K562 (cell line): ENCODE data around the gene RALB. TPM values are rescaled to one million over a fixed set of nuclear protein-coding genes. Genes with fewer than 3 reads are reported as not detected.
A peak's percentile ranks its signal among the peaks of the same experiment; 100 is the strongest.

Experiments
- ATAC-seq: fragments of 200-7000 bp; cut with Tn5 transposase; 3 replicates; pipeline ENCODE4 v1.9.1; 2020; ENCODE audit warnings: moderate library complexity
- BruUV-seq: library from RNA; stranded (reverse); fragments of 400-500 nt; replicated peaks from 2 replicates; lab custom pipeline; 2021; lab: Mats Ljungman, UMichigan
- CTCF ChIA-PET: fragments of 300-600 bp; formaldehyde crosslinking; extraction: SDS; loops from one replicate; lab custom pipeline; 2021; ENCODE audit warnings: low intra/inter-chr PET ratio; lab: Yijun Ruan, JAX
- POLR2A ChIA-PET: fragments of 300-600, 350-650 bp; sonication (Branson Sonifier 250); formaldehyde crosslinking; extraction: SDS; loops from one replicate; lab custom pipeline; 2021; ENCODE audit warnings: antibody characterized with exemption, inconsistent platforms; lab: Yijun Ruan, JAX
- DNase-seq, 4 experiments: peaks; one replicate each; pipeline versions ENCODE4 v3.0.0 to v3.0.0-alpha.2; 2011 to 2018; ENCODE audit warnings: low spot score in 3 of 4, mixed read lengths in 3 of 4; ENCODE audit errors: extremely low read depth in 1 of 4
- FAIRE-seq: peaks from 2 replicates; lab custom pipeline; 2011; peaks lifted over from hg19 to GRCh38; lab: Jason Lieb, UNC
- H2AFZ ChIP-seq: 2 replicates; pipeline ENCODE4 v1.6.0; 2011; ENCODE audit warnings: low read depth, low read length, control low read depth, inconsistent platforms
- H3K27ac ChIP-seq: fragments of 200-600 bp; 3 replicates; pipeline ENCODE4 v1.8.0; 2011; ENCODE audit warnings: low read depth, mild to moderate bottlenecking, control low read depth, inconsistent platforms, low read length, moderate library complexity, mixed read lengths; ENCODE audit errors: extremely low read depth
- H3K27me3 ChIP-seq, 2 experiments: fragments of 300-600 bp in 1 of 2; 2 replicates in 1 of 2; 3 replicates in 1 of 2; pipeline versions ENCODE4 v1.6.0 to v1.8.0; 2011; ENCODE audit warnings: inconsistent platforms in 2 of 2, low read length in 2 of 2, mild to moderate bottlenecking in 1 of 2, mixed read lengths in 1 of 2, moderate library complexity in 1 of 2; ENCODE audit not compliant: control insufficient read depth in 2 of 2, insufficient read depth in 2 of 2
- H3K36me3 ChIP-seq: fragments of 300-600 bp; 3 replicates; pipeline ENCODE4 v1.8.0; 2011; ENCODE audit warnings: mild to moderate bottlenecking, low read length, inconsistent platforms; ENCODE audit not compliant: control insufficient read depth, insufficient read depth
- H3K4me1 ChIP-seq, 2 experiments: fragments of 200-600 bp in 1 of 2; replicated peaks in 1 of 2; 2 replicates in 1 of 2; 3 replicates in 1 of 2; pipeline versions ENCODE4 v1.5.1 to v1.8.0; 2011; ENCODE audit warnings: inconsistent platforms in 2 of 2, low read length in 2 of 2, mild to moderate bottlenecking in 1 of 2, mixed read lengths in 1 of 2, moderate library complexity in 1 of 2; ENCODE audit not compliant: control insufficient read depth in 2 of 2, insufficient read depth in 2 of 2
- H3K4me2 ChIP-seq: 2 replicates; pipeline ENCODE4 v1.6.1; 2011; ENCODE audit warnings: low read length, control low read depth, inconsistent platforms, mixed read lengths; ENCODE audit not compliant: insufficient read depth
- H3K4me3 ChIP-seq: fragments of 200-600 bp; sonication (generic), shearing (Covaris generic); 2 replicates; pipeline ENCODE4 v1.5.1; 2016; ENCODE audit warnings: control low read depth, inconsistent platforms
- H3K79me2 ChIP-seq: fragments of 200-600 bp; 3 replicates; pipeline ENCODE4 v1.8.0; 2011; ENCODE audit warnings: low read length, inconsistent platforms; ENCODE audit not compliant: control insufficient read depth, insufficient read depth
- H3K9ac ChIP-seq, 2 experiments: 2 replicates each; pipeline versions ENCODE4 v1.6.0 to v1.6.1; 2011; ENCODE audit warnings: low read depth in 2 of 2, low read length in 2 of 2, control low read depth in 1 of 2, inconsistent platforms in 1 of 2, mild to moderate bottlenecking in 1 of 2, mixed read lengths in 1 of 2; ENCODE audit not compliant: insufficient read depth in 1 of 2
- H3K9me1 ChIP-seq: one replicate; pipeline ENCODE4 v1.6.0; 2011; ENCODE audit warnings: inconsistent platforms, mild to moderate bottlenecking, low read length, moderate library complexity; ENCODE audit not compliant: control insufficient read depth, insufficient read depth
- H3K9me3 ChIP-seq: replicated peaks from 2 replicates; pipeline ENCODE4 v1.5.1; 2011; ENCODE audit warnings: low read depth, low read length, inconsistent platforms; ENCODE audit not compliant: control insufficient read depth, insufficient read depth
- H4K20me1 ChIP-seq: replicated peaks from 2 replicates; pipeline ENCODE4 v1.6.1; 2011; ENCODE audit warnings: low read length, inconsistent platforms, mixed read lengths; ENCODE audit not compliant: control insufficient read depth, insufficient read depth
- CTCF ChIP-seq, 3 experiments: IDR thresholded peaks in 2 of 3; conservative IDR thresholded peaks in 1 of 3; 2 replicates each; pipeline ENCODE4 v1.5.1; 2011 to 2012; ENCODE audit warnings: low read length in 3 of 3, mild to moderate bottlenecking in 3 of 3, control low read depth in 2 of 3, improper control_type of control experiment in 1 of 3, inconsistent platforms in 1 of 3, low read depth in 1 of 3, mixed read lengths in 1 of 3, moderate library complexity in 1 of 3; ENCODE audit not compliant: insufficient read depth in 2 of 3
- ETV1 ChIP-seq: fragments of 450-650 bp; conservative IDR thresholded peaks from 2 replicates; pipeline ENCODE4 v1.6.1; 2016; ENCODE audit warnings: missing genetic modification characterization, control low read depth, low read depth, missing compliant biosample characterization
- FIP1L1 ChIP-seq: fragments of 200-400 bp; formaldehyde crosslinking; IDR thresholded peaks from 2 replicates; pipeline ENCODE4 v1.6.1; 2018; ENCODE audit warnings: mild to moderate bottlenecking, low read depth, low read length; ENCODE audit not compliant: poor library complexity, severe bottlenecking
- FOXK1 ChIP-seq: sonication (generic); formaldehyde crosslinking; IDR thresholded peaks from 2 replicates; pipeline ENCODE4 v1.8.0; 2022; ENCODE audit warnings: missing genetic modification reagents, mild to moderate bottlenecking, borderline replicate concordance
- RFX1 ChIP-seq: fragments of 450-650 bp; IDR thresholded peaks from 2 replicates; pipeline ENCODE4 v1.6.1; 2016; ENCODE audit warnings: mild to moderate bottlenecking, moderate library complexity
- SAFB2 ChIP-seq: fragments of 200-400 bp; formaldehyde crosslinking; IDR thresholded peaks from 2 replicates; pipeline ENCODE4 v1.6.1; 2018; ENCODE audit warnings: borderline replicate concordance, low read length, low read depth, moderate library complexity; ENCODE audit not compliant: severe bottlenecking
- SMARCE1 ChIP-seq: fragments of 450-650 bp; IDR thresholded peaks from 2 replicates; pipeline ENCODE4 v1.7.1; 2016; ENCODE audit warnings: mild to moderate bottlenecking
- TCF3 ChIP-seq: sonication (generic); formaldehyde crosslinking; IDR thresholded peaks from 2 replicates; pipeline ENCODE4 v1.4.0; 2020; ENCODE audit warnings: mild to moderate bottlenecking, missing genetic modification reagents
- TCFL5 ChIP-seq: fragments of 250-450 bp; sonication (Bioruptor Pico); conservative IDR thresholded peaks from 2 replicates; pipeline ENCODE4 v1.6.1; 2021; ENCODE audit warnings: mild to moderate bottlenecking, moderate library complexity, matching md5 sums
- WGBS: fragments of 100-300 bp; shearing (Covaris generic); methylation state at CpG from one replicate; pipeline ENCODE4 v1.1.6; 2016; ENCODE audit warnings: low coverage, mixed read lengths; ENCODE audit not compliant: insufficient coverage; ENCODE audit errors: missing lambda C conversion rate; 5-methylcytosine and 5-hydroxymethylcytosine counted together
- in situ Hi-C: fragments of 300-500 bp; cut with MboI; formaldehyde crosslinking; loops from 4 replicates; pipeline ENCODE4 v1.15.0; 2018; ENCODE audit warnings: inconsistent platforms, mixed read lengths
- intact Hi-C: fragments of 100-400 bp; cut with micrococcal nuclease; formaldehyde crosslinking; loops from 2 replicates; pipeline ENCODE4 v1.14.2; 2022
- polyA plus RNA-seq, 8 experiments: library from polyadenylated mRNA; depleted of rRNA in 4 of 8; stranded (reverse) in 5 of 8; unstranded in 3 of 8; fragments of >200 nt; fragmentation: Nextera tagmentation in 2 of 8; fragmentation: Illumina TruSeq in 1 of 8; extraction: Ambion mirVana in 2 of 8; extraction: Trizol in 1 of 8; gene quantifications; 2 replicates each; pipeline versions ENCODE4 v1.2.1 to v1.2.3, GENCODE V29; 2011 to 2014; ENCODE audit warnings: inconsistent platforms in 1 of 8, missing spikeins in 1 of 8
- total RNA-seq, 7 experiments: library from RNA; depleted of rRNA in 6 of 7; stranded (reverse); fragments of >200 nt in 6 of 7; fragmentation: Illumina TruSeq in 2 of 7; extraction: Trizol in 2 of 7; gene quantifications; 2 replicates each; pipeline versions ENCODE4 v1.2.1 to v1.2.3, GENCODE V29; 2011 to 2021; ENCODE audit warnings: low replicate concordance in 1 of 7

Gene RALB
- total and polyA plus RNA-seq, 9 of the 15 experiments (the other 6 are each of a cell fraction or from before 2014, with no cell fraction given) = 14.8 to 65.6 (median 38.4) TPM

- Histone ChIP-seq H4K20me1 (peaks cover 11% of the 10 kb centered on the region), H3K27ac (no peak overlapping the region)
- in situ Hi-C loops = loop anchor here (10.0 kb wide), 1 partner anchor 199 kb away; no protein-coding TSS in a partner anchor
- TF ChIP-seq SAFB2 (no peak), TCF3 (no peak), RFX1 (no peak), FOXK1 (CRISPR knock-in tag) (no peak), CTCF (IDR thresholded peaks at IDR 0.05 in 2 of 3, conservative IDR thresholded peaks at IDR 0.05 in 1 of 3; ENCODE audit: insufficient read depth in 2 of 3, low read depth in 1 of 3, low read length in 3 of 3) (no peak), TCFL5 (CRISPR knock-in tag) (no peak), ETV1 (tag) (no peak), SMARCE1 (no peak), FIP1L1 (no peak)
- TF ChIP-seq, all 486 proteins: peak for 0
- WGBS = 10% methylated on average over 39 of the region's 39 CpGs
- Histone ChIP-seq H3K79me2 (no peaks in the 10 kb centered on the region), H3K4me3 (no peak overlapping the region), H3K9me1 (peaks cover 4% of the 10 kb centered on the region), H3K4me2 (peak overlapping the region; percentile 53), H3K36me3 (no peaks in the 10 kb centered on the region), H3K27me3 (peaks cover 36 to 71% of the 10 kb centered on the region in 2 experiments), H3K9me3 (no peaks in the 10 kb centered on the region), H3K9ac (0 out of 4 replicates have a peak overlapping the region, but pooled peaks of 1 of the 2 experiments have one; percentile 32), H3K4me1 (peaks cover 0 to 6% of the 10 kb centered on the region in 2 experiments; a peak in 2 of 5 replicates), H2AFZ (peak overlapping the region; percentile 37; the same call in 1 of the 2 replicates)
- FAIRE-seq = no peak
- CTCF ChIA-PET = interaction anchor here (0.7 to 1.4 kb wide), 7 partner anchors 61 to 612 kb away, joined by 3 to 7 read pairs (median 4); partner anchors contain the start of genes RALB and TMEM185B
- POLR2A ChIA-PET = interaction anchor here (1.0 to 1.5 kb wide), 4 partner anchors 12 to 129 kb away, joined by 3 to 8 read pairs (median 4); no protein-coding TSS in a partner anchor
- no TSS peak for BruUV-seq
- DNase-seq = peak in 1 of 4 experiments; percentile 21
- intact Hi-C loops = loop anchor here (1.0 to 10.0 kb wide), 6 partner anchors 61 to 361 kb away; partner anchors contain the start of genes EPB41L5 and RALB
- peak; percentile 33 for ATAC-seq
Observed at GRCh38 chr2:120313695-120314615, 61.3 kb downstream of the RALB start.
